KMS-11 (cell line): ENCODE data around the gene THSD7A.

ENCODE experiments used
- H2AFZ ChIP-seq: fragments of 200-600 bp; sonication (generic); 2 replicates; pipeline ENCODE4 v1.6.1; 2016; ENCODE audit warnings: antibody characterized with exemption, mixed run types, low read depth
- H3K27ac ChIP-seq: fragments of 200-600 bp; sonication (generic); 2 replicates; pipeline ENCODE4 v1.6.1; 2016; ENCODE audit warnings: mild to moderate bottlenecking, mixed run types
- H3K27me3 ChIP-seq: fragments of 200-600 bp; sonication (generic); 2 replicates; pipeline ENCODE4 v1.6.1; 2017; ENCODE audit warnings: mild to moderate bottlenecking, low read depth, mixed run types, moderate library complexity; ENCODE audit not compliant: insufficient read depth
- H3K36me3 ChIP-seq: fragments of 200-600 bp; sonication (generic); 2 replicates; pipeline ENCODE4 v1.6.1; 2017; ENCODE audit warnings: mild to moderate bottlenecking, mixed run types; ENCODE audit not compliant: insufficient read depth
- H3K4me1 ChIP-seq: fragments of 200-600 bp; sonication (generic); 2 replicates; pipeline ENCODE4 v1.6.1; 2016; ENCODE audit warnings: mild to moderate bottlenecking, low read depth, mixed run types; ENCODE audit not compliant: poor library complexity, severe bottlenecking
- H3K4me2 ChIP-seq: fragments of 200-600 bp; sonication (generic); 2 replicates; pipeline ENCODE4 v1.7.0; 2016; ENCODE audit warnings: mild to moderate bottlenecking, mixed run types
- H3K4me3 ChIP-seq: fragments of 200-600 bp; sonication (generic); IDR thresholded peaks from 2 replicates; pipeline ENCODE4 v1.6.1; 2017; ENCODE audit warnings: low read depth, low read length, mixed read lengths; ENCODE audit not compliant: insufficient read depth
- H3K79me2 ChIP-seq: fragments of 200-600 bp; sonication (generic); 2 replicates; pipeline ENCODE4 v1.6.1; 2016; ENCODE audit warnings: low read depth, mixed run types; ENCODE audit not compliant: insufficient read depth
- H3K9ac ChIP-seq: fragments of 200-600 bp; sonication (generic); 2 replicates; pipeline ENCODE4 v1.6.1; 2016; ENCODE audit warnings: mild to moderate bottlenecking, mixed run types
- H4K20me1 ChIP-seq: fragments of 200-600 bp; sonication (generic); 2 replicates; pipeline ENCODE4 v1.6.1; 2016; ENCODE audit warnings: mild to moderate bottlenecking, mixed run types; ENCODE audit not compliant: insufficient read depth
- CTCF ChIP-seq: fragments of 200-600 bp; sonication (generic); conservative IDR thresholded peaks from 2 replicates; pipeline ENCODE4 v1.6.1; 2017; ENCODE audit warnings: low read depth, mild to moderate bottlenecking, antibody characterized with exemption, low read length, moderate library complexity, mixed read lengths

Gene THSD7A

DNA sequence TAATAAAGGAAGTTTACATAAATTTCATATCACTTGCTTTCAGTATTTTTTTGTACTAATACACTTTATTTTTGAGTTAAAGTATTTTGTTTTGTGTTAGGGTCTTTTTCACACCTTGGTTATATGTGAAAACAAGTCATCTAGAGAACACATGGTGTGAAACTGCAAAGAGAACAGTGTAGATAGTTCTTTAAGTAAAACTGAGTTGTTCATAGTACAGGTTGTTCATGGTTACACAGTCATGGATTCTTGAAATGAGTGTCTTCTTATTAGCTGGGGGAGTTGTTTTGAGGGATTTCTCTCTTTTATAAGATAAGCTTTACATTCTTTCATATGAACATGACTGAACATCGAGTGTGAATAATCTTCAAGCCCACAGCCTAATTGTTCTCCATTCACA lies 244.2 kb downstream of the THSD7A start:
- Histone ChIP-seq H3K4me3 (no peak overlapping the region), H4K20me1 (no peaks in the 10 kb centered on the region), H3K4me1 (no peaks in the 10 kb centered on the region), H3K79me2 (no peaks in the 10 kb centered on the region), H3K9ac (no peak overlapping the region), H2AFZ (no peak overlapping the region), H3K27me3 (no peaks in the 10 kb centered on the region), H3K4me2 (no peak overlapping the region), H3K36me3 (no peaks in the 10 kb centered on the region), H3K27ac (no peak overlapping the region)
- no peak for TF ChIP-seq CTCF

GRCh38 chr7:11587048-11587447 lies 244.9 kb downstream of the THSD7A start:
- Histone ChIP-seq H4K20me1 (no peaks in the 10 kb centered on the region), H3K9ac (no peak overlapping the region), H3K4me3 (no peak overlapping the region), H3K27ac (no peak overlapping the region), H3K36me3 (no peaks in the 10 kb centered on the region), H3K4me2 (no peak overlapping the region), H3K27me3 (no peaks in the 10 kb centered on the region), H3K4me1 (no peaks in the 10 kb centered on the region), H2AFZ (no peak overlapping the region), H3K79me2 (no peaks in the 10 kb centered on the region)
- TF ChIP-seq CTCF, result no peak

DNA sequence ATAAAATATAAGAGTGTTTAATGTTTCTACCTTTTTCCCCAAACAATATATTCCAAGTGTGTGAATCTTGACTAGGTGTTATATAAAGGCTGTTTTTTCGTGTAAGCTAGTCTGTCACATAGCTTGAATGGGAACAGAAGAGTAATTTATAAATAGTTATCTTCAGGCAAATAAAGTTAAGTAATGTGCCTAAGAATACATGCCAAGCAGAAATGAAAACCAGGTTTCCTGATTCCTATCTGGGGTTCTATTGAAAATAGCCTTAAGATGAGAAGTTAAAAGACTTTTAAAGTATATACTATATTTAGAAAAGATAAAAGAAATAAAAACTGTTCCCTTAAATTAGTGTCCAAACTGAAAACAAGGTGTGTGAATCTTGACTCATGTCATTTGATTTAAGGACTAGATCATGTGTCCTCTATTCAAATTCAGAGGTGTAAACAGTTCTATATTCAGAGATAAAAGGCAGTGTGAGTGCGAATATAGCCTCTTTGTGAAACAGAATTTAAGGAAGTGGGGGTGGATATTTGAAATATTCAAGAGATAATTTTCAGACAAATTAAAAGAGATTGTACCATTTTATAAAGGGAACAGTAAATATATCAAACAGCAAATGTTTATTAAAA lies 247.5 kb downstream of the THSD7A start:
- Histone ChIP-seq H2AFZ (no peak overlapping the region), H3K4me2 (no peak overlapping the region), H3K9ac (no peak overlapping the region), H3K27ac (no peak overlapping the region), H4K20me1 (no peaks in the 10 kb centered on the region), H3K4me1 (no peaks in the 10 kb centered on the region), H3K27me3 (no peaks in the 10 kb centered on the region), H3K79me2 (no peaks in the 10 kb centered on the region), H3K4me3 (no peak overlapping the region), H3K36me3 (no peaks in the 10 kb centered on the region)
- TF ChIP-seq CTCF, result no peak

DNA sequence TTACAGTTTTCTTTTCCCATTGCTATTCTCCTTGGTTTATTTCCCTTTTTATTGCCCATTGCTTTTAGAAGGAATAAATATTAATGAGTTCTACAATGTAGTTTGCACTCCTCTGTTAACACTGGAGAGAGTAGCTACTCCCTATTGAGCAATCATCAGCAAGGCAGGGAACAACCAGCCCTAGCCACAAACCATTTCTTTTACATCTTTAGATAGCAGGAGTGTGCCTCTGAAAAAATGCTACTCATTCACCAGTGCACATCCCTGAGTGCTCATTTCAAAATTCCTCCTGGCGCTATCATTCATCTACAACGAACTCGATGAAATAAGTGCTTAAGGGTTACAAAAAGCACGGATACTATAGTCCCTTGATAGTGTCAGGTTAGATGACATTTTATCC lies 252.9 kb downstream of the THSD7A start:
- no peaks in the 10 kb centered on the region for H3K4me1 ChIP-seq

More for the DNA sequence above, 252.9 kb downstream of the THSD7A start:
- Histone ChIP-seq H3K4me2 (no peak overlapping the region), H3K9ac (no peak overlapping the region), H2AFZ (no peak overlapping the region), H3K36me3 (no peaks in the 10 kb centered on the region), H3K79me2 (no peaks in the 10 kb centered on the region), H3K27ac (no peak overlapping the region), H3K27me3 (no peaks in the 10 kb centered on the region), H3K4me3 (no peak overlapping the region), H4K20me1 (no peaks in the 10 kb centered on the region)
- TF ChIP-seq CTCF, result no peak
